ENCODE measurements around the gene HEPH. TPM values are rescaled to one million over a fixed set of nuclear protein-coding genes. Genes with fewer than 3 reads are reported as not detected.

HEPH gene
- total RNA-seq, 2 experiments from 2014 or later, result not detected

DNA sequence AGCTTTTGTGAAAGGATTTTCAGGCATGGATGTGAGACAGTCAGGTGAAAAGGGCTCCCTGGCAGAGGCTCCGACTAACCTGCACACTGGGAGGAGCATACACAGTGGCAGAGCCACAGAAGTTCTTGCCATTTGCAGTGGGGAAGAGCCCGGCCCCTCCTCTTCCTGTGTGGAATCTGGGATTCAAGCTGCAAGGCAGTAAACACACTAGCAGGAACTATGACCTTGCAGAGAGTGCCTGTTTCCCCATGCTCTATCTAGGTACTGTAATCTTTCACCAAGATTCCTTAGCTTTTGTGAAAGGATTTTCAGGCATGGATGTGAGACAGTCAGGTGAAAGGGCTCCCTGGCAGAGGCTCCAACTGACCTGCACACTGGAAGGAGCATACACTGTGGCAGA, 19.8 kb upstream of the HEPH start:
- TF ChIP-seq, protein P1, sequence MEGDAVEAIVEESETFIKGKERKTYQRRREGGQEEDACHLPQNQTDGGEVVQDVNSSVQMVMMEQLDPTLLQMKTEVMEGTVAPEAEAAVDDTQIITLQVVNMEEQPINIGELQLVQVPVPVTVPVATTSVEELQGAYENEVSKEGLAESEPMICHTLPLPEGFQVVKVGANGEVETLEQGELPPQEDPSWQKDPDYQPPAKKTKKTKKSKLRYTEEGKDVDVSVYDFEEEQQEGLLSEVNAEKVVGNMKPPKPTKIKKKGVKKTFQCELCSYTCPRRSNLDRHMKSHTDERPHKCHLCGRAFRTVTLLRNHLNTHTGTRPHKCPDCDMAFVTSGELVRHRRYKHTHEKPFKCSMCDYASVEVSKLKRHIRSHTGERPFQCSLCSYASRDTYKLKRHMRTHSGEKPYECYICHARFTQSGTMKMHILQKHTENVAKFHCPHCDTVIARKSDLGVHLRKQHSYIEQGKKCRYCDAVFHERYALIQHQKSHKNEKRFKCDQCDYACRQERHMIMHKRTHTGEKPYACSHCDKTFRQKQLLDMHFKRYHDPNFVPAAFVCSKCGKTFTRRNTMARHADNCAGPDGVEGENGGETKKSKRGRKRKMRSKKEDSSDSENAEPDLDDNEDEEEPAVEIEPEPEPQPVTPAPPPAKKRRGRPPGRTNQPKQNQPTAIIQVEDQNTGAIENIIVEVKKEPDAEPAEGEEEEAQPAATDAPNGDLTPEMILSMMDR (IDR thresholded peaks at IDR 0.05), result no peak
- Mint-ChIP-seq H3K36me3 (ENCODE audit: low read depth) (no peaks in the 10 kb centered on the region), H3K4me3 (no peak overlapping the region), H3K4me1 (ENCODE audit: low read depth) (no peaks in the 10 kb centered on the region), H3K27ac (no peak overlapping the region), H3K27me3 (no peaks in the 10 kb centered on the region), H3K9me3 (no peaks in the 10 kb centered on the region)
- Histone ChIP-seq H3K27me3 (ENCODE audit: control insufficient read depth in 1 of 2, insufficient read depth in 2 of 2, low read length in 2 of 2) (no peaks in the 10 kb centered on the region), H3K4me1 (ENCODE audit: insufficient read depth, low read length) (no peaks in the 10 kb centered on the region), H3K36me3 (ENCODE audit: insufficient read depth, low read length) (no peaks in the 10 kb centered on the region), H3K4me3 (ENCODE audit: low read length) (no peak overlapping the region), H3K27ac (ENCODE audit: low read depth in 1 of 2, low read length in 2 of 2) (no peak overlapping the region), H3K9me3 (ENCODE audit: control insufficient read depth in 1 of 2, insufficient read depth in 1 of 2, low read length in 2 of 2) (no peaks in the 10 kb centered on the region)
- intact Hi-C loops (cut with DNase I, micrococcal nuclease), result no loop called here
- DNase-seq, result no peak
- ATAC-seq (ENCODE audit: poor library complexity), result no peak
- POLR2A ChIA-PET, result no interaction called here
- CTCF ChIA-PET, result no interaction called here

DNA sequence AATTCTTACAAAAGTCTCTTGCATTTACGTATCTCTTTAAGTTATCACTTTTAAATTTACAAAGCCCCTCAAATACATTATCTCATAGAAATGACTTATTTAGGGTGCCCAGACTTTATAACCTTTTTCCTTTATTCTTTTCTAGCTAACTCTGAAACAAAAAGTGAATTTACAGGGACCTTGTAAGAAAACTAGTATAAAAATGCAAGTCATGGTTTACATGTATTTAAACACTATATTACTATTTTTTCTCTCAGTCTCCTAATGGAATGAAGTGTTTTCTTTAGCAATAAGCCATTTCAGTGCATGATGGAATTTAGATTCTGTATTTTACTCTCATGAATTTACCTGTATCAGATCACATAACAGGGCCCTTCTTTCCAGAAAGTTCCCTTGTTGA, 14.5 kb upstream of the HEPH start:
- Histone ChIP-seq H3K27me3 (ENCODE audit: control insufficient read depth in 1 of 2, insufficient read depth in 2 of 2, low read length in 2 of 2) (no peaks in the 10 kb centered on the region), H3K27ac (ENCODE audit: low read depth in 1 of 2, low read length in 2 of 2) (no peak overlapping the region), H3K4me1 (ENCODE audit: insufficient read depth, low read length) (no peaks in the 10 kb centered on the region), H3K4me3 (ENCODE audit: low read length) (no peak overlapping the region), H3K36me3 (ENCODE audit: insufficient read depth, low read length) (no peaks in the 10 kb centered on the region), H3K9me3 (ENCODE audit: control insufficient read depth in 1 of 2, insufficient read depth in 1 of 2, low read length in 2 of 2) (no peaks in the 10 kb centered on the region)
- TF ChIP-seq, protein P1 (IDR thresholded peaks at IDR 0.05), result no peak
- Mint-ChIP-seq H3K36me3 (ENCODE audit: low read depth) (no peaks in the 10 kb centered on the region), H3K9me3 (no peaks in the 10 kb centered on the region), H3K27me3 (no peaks in the 10 kb centered on the region), H3K27ac (no peak overlapping the region), H3K4me3 (no peak overlapping the region), H3K4me1 (ENCODE audit: low read depth) (no peaks in the 10 kb centered on the region)
- ChIA-PET CTCF (no interaction called here), POLR2A (no interaction called here)
- DNase-seq (no peak), ATAC-seq (ENCODE audit: poor library complexity) (no peak)
- intact Hi-C loops (cut with DNase I, micrococcal nuclease), result no loop called here

DNA sequence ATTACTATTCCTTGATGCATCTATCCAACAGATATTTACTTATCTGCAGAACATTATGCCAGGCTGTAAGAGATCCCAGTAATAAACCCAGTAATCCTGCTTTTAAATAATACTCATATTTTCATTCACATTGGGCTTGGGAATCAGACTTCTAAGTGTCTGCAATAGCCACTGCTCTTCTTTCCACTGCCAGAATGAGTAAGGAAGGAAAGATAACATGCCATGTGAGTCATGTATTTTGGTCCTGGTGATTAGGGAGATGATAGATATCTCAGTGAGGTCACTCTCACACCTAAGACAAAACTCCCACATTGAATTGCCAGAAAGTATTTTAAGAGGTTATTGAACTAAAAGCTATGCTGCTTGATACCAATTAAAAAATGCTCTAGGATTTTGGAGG, 13.9 kb upstream of the HEPH start:
- Histone ChIP-seq H3K9me3 (ENCODE audit: control insufficient read depth in 1 of 2, insufficient read depth in 1 of 2, low read length in 2 of 2) (no peaks in the 10 kb centered on the region), H3K4me3 (ENCODE audit: low read length) (no peak overlapping the region), H3K4me1 (ENCODE audit: insufficient read depth, low read length) (no peaks in the 10 kb centered on the region), H3K36me3 (ENCODE audit: insufficient read depth, low read length) (no peaks in the 10 kb centered on the region), H3K27me3 (ENCODE audit: control insufficient read depth in 1 of 2, insufficient read depth in 2 of 2, low read length in 2 of 2) (no peaks in the 10 kb centered on the region), H3K27ac (ENCODE audit: low read depth in 1 of 2, low read length in 2 of 2) (no peak overlapping the region)
- CTCF ChIA-PET, result no interaction called here
- Mint-ChIP-seq H3K4me1 (ENCODE audit: low read depth) (no peaks in the 10 kb centered on the region), H3K27me3 (no peaks in the 10 kb centered on the region), H3K4me3 (no peak overlapping the region), H3K36me3 (ENCODE audit: low read depth) (no peaks in the 10 kb centered on the region), H3K27ac (no peak overlapping the region), H3K9me3 (no peaks in the 10 kb centered on the region)
- DNase-seq, result no peak
- POLR2A ChIA-PET, result no interaction called here
- TF ChIP-seq, protein P1 (IDR thresholded peaks at IDR 0.05), result no peak
- intact Hi-C loops (cut with DNase I, micrococcal nuclease), result no loop called here
- ATAC-seq (ENCODE audit: poor library complexity), result no peak
